Choroid plexus epithelial cell (primary cell): Measurements from ENCODE around the gene PREP.

Experiments
- DNase-seq: peaks from one replicate; pipeline ENCODE4 v3.0.0-alpha.2; 2010; ENCODE audit warnings: low read depth
- H3K4me3 ChIP-seq: 2 replicates; pipeline ENCODE4 v1.5.1; 2011; ENCODE audit warnings: low read depth, mild to moderate bottlenecking, control low read depth, low read length, moderate library complexity
- CTCF ChIP-seq: conservative IDR thresholded peaks from 2 replicates; pipeline ENCODE4 v1.5.1; 2011; ENCODE audit warnings: low read depth, mild to moderate bottlenecking, control low read depth, inconsistent platforms, low read length, moderate library complexity

Gene PREP

DNA sequence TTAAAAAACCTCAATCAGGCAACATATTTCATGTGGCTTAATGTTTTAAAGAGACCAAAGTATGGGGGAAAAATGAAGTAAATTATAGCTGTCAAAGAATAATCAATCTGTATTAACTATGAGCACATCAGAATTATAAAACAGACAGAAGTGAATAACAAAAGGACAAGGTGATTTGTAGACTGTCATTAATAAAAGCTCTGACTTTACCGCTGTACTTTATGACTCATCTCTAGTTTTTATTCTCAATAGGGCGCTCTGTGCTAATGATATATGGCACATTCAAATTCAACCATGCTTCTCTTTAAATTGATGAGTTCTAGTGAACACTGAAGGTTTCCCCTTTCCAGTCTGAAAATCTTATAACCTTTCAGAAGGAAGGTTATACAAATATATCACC, 72.0 kb downstream of the PREP start:
- no peak for DNase-seq
- TF ChIP-seq CTCF: no peak
- no peak overlapping the region for H3K4me3 ChIP-seq

DNA sequence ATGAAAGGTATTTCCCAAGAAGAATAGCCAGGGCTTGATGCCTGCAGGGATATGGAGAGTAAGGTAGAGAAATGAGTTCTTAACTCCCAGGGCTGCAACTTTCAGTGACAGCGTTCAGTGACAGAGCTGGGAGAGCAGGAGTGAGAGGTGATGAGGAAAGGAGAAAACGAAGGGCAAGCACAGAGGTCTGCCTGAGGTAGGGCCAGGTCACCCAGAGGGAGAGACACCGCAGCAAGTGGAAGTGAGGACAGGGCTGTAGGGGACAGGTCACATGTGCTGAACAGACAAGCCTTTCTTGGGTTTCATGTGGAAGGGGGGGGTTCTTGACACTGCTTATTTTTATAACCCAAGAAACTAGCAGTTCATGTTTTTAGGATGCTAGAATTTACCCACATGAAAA, 72.5 kb downstream of the PREP start:
- no peak for DNase-seq
- H3K4me3 ChIP-seq: no peak overlapping the region
- no peak for TF ChIP-seq CTCF

GRCh38 chr6:105326833-105327770, 75.8 kb downstream of the PREP start:
- DNase-seq: peak; percentile 40
- no peak overlapping the region for H3K4me3 ChIP-seq
- TF ChIP-seq CTCF: no peak

DNA sequence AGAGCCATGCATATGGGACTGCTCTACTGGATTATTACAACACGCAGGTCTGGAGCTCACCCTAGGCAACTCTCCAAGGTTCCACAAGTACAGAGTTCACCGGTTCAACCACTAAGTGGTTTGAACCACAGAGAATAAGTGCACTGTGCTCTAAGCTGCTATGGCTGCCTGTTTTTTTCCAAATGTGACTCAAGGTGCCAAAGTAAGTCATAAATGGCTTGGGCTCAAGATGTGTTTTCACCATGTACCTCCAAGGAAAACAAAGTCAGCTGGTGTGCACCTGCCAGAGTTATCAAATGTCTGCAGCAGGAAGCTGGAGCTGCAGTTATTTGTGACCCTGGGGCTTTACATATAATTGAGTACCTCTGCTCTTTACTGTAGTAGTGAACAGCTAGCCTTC, 76.7 kb downstream of the PREP start:
- TF ChIP-seq CTCF: no peak
- H3K4me3 ChIP-seq: no peak overlapping the region
- peak; percentile 88 for DNase-seq

DNA sequence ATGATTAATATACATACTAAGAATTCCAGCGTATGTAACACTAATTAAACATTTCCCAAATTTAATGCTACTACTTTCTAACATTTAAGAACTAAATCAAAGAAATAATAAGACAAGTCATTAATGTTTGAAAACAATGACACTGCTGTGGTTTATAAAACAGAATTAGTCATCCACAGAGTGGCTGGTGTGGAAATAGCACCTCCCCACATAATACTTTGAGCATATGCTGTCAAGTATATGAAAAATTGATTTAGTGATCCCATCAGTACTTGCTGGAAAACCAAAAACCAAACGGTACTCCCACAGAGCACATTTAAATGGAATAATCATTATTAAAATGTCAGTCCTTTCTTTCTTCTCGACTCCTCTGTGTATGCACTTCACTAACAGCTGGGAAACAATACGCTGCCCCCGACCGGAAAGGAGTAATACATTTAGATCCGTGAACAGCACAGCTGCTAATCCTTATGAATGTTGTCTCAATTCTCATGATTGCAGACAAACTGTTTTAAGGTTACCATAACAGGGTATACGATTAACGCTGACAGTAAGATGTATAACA, 78.4 kb downstream of the PREP start:
- no peak for TF ChIP-seq CTCF
- no peak overlapping the region for H3K4me3 ChIP-seq
- DNase-seq: no peak

- H3K4me3 ChIP-seq: no peak overlapping the region
- DNase-seq: no peak
- TF ChIP-seq CTCF: no peak
Measured at GRCh38 chr6:105322499-105323225, 80.2 kb downstream of the PREP start.
